Measurements from ENCODE around the gene OR2A5.

GRCh38 chr7:144006692-144007042, 42.1 kb upstream of the OR2A5 start:
- TF ChIP-seq CTCF (IDR thresholded peaks at IDR 0.05) (no peak), POLR2A (IDR thresholded peaks at IDR 0.05) (no peak)
